ENCODE measurements around the gene HDAC7. TPM values are rescaled to one million over a fixed set of nuclear protein-coding genes. Genes with fewer than 3 reads are reported as not detected.

Gene HDAC7
- polyA plus RNA-seq, 6 donors from 2014 or later = 4.5 to 17.1 (median 7.0) TPM

GRCh38 chr12:47755655-47756562 lies 63.8 kb downstream of the HDAC7 start:
- H3K36me3 Mint-ChIP-seq = no peaks in the 10 kb centered on the region
- H3K9me3 Mint-ChIP-seq = no peaks in the 10 kb centered on the region
- H3K4me3 Mint-ChIP-seq = peak overlapping the region; percentile 0 to 83 (median 32)
- peak; percentile 47 to 52 for ATAC-seq (ENCODE audit: low read depth in 2 of 2)
- H3K27me3 Mint-ChIP-seq = no peaks in the 10 kb centered on the region
- peaks cover 46 to 66% (median 49%) of the 10 kb centered on the region in 3 donors for H3K4me1 Mint-ChIP-seq
- H3K27ac Mint-ChIP-seq = peak overlapping the region; percentile 19 to 91 (median 56)
- peak; percentile 43 for DNase-seq

GRCh38 chr12:47754881-47755280 lies 64.8 kb downstream of the HDAC7 start:
- Mint-ChIP-seq H3K27ac (peak overlapping the region in 3 of 6 donors; percentile 11 to 60 (median 19)), H3K27me3 (no peaks in the 10 kb centered on the region), H3K4me1 (peaks cover 44 to 67% (median 52%) of the 10 kb centered on the region in 3 donors), H3K36me3 (no peaks in the 10 kb centered on the region), H3K9me3 (no peaks in the 10 kb centered on the region), H3K4me3 (peak overlapping the region in 4 of 8 donors; percentile 5 to 50 (median 22))
- DNase-seq (no peak), ATAC-seq (ENCODE audit: low read depth in 2 of 2) (no peak)

GRCh38 chr12:47754126-47754525 lies 65.6 kb downstream of the HDAC7 start:
- Mint-ChIP-seq H3K27ac (peak overlapping the region in 1 of 6 donors; percentile 69), H3K9me3 (no peaks in the 10 kb centered on the region), H3K4me1 (peaks cover 48 to 64% (median 60%) of the 10 kb centered on the region in 3 donors)

GRCh38 chr12:47753021-47754001 lies 66.4 kb downstream of the HDAC7 start:
- ATAC-seq (ENCODE audit: low read depth in 2 of 2) (no peak), DNase-seq (no peak)
- Mint-ChIP-seq H3K27ac (peak overlapping the region in 3 of 6 donors; percentile 69 to 89 (median 86)), H3K27me3 (no peaks in the 10 kb centered on the region), H3K36me3 (no peaks in the 10 kb centered on the region), H3K4me3 (peak overlapping the region in 1 of 8 donors; percentile 47), H3K4me1 (peaks cover 53 to 66% (median 65%) of the 10 kb centered on the region in 3 donors), H3K9me3 (no peaks in the 10 kb centered on the region)

More at GRCh38 chr12:47754126-47754525, 65.6 kb downstream of the HDAC7 start:
- Mint-ChIP-seq H3K27me3 (no peaks in the 10 kb centered on the region), H3K4me3 (peak overlapping the region in 1 of 8 donors; percentile 43), H3K36me3 (no peaks in the 10 kb centered on the region)
- ATAC-seq (ENCODE audit: low read depth in 2 of 2) = no peak
- DNase-seq = no peak

GRCh38 chr12:47752552-47752951 lies 67.2 kb downstream of the HDAC7 start:
- no peak overlapping the region for H3K4me3 Mint-ChIP-seq
- no peak for DNase-seq
- H3K36me3 Mint-ChIP-seq = no peaks in the 10 kb centered on the region
- no peaks in the 10 kb centered on the region for H3K9me3 Mint-ChIP-seq
- no peaks in the 10 kb centered on the region for H3K27me3 Mint-ChIP-seq
- peak overlapping the region in 1 of 6 donors; percentile 13 for H3K27ac Mint-ChIP-seq
- no peak for ATAC-seq (ENCODE audit: low read depth in 2 of 2)
- H3K4me1 Mint-ChIP-seq = peaks cover 49 to 66% (median 63%) of the 10 kb centered on the region in 3 donors

GRCh38 chr12:47752121-47752520 lies 67.6 kb downstream of the HDAC7 start:
- Mint-ChIP-seq H3K4me1 (peaks cover 48 to 66% (median 63%) of the 10 kb centered on the region in 3 donors), H3K27me3 (no peaks in the 10 kb centered on the region), H3K4me3 (no peak overlapping the region), H3K27ac (no peak overlapping the region), H3K9me3 (no peaks in the 10 kb centered on the region), H3K36me3 (no peaks in the 10 kb centered on the region)
- ATAC-seq (ENCODE audit: low read depth in 2 of 2) = no peak
- DNase-seq = no peak

GRCh38 chr12:47751561-47751960 lies 68.1 kb downstream of the HDAC7 start:
- Mint-ChIP-seq H3K27me3 (no peaks in the 10 kb centered on the region), H3K27ac (no peak overlapping the region)
- ATAC-seq (ENCODE audit: low read depth in 2 of 2) = no peak

GRCh38 chr12:47750916-47751470 lies 68.7 kb downstream of the HDAC7 start:
- ATAC-seq (ENCODE audit: low read depth in 2 of 2) (no peak), DNase-seq (no peak)
- H3K27ac Mint-ChIP-seq = peak overlapping the region in 1 of 6 donors; percentile 14
- H3K27me3 Mint-ChIP-seq = no peaks in the 10 kb centered on the region
- H3K4me3 Mint-ChIP-seq = no peak overlapping the region
- peaks cover 50 to 68% (median 62%) of the 10 kb centered on the region in 3 donors for H3K4me1 Mint-ChIP-seq
- H3K9me3 Mint-ChIP-seq = no peaks in the 10 kb centered on the region
- no peaks in the 10 kb centered on the region for H3K36me3 Mint-ChIP-seq

More at GRCh38 chr12:47751561-47751960, 68.1 kb downstream of the HDAC7 start:
- Mint-ChIP-seq H3K4me1 (peaks cover 52 to 68% (median 63%) of the 10 kb centered on the region in 3 donors), H3K36me3 (no peaks in the 10 kb centered on the region), H3K4me3 (no peak overlapping the region), H3K9me3 (no peaks in the 10 kb centered on the region)
- no peak for DNase-seq

GRCh38 chr12:47750229-47750798 lies 69.4 kb downstream of the HDAC7 start:
- no peak for DNase-seq
- ATAC-seq (ENCODE audit: low read depth in 2 of 2) = no peak
- no peaks in the 10 kb centered on the region for H3K27me3 Mint-ChIP-seq
- H3K36me3 Mint-ChIP-seq = no peaks in the 10 kb centered on the region
- no peak overlapping the region for H3K4me3 Mint-ChIP-seq
- no peak overlapping the region for H3K27ac Mint-ChIP-seq
- H3K9me3 Mint-ChIP-seq = no peaks in the 10 kb centered on the region
- H3K4me1 Mint-ChIP-seq = peaks cover 50 to 68% (median 58%) of the 10 kb centered on the region in 3 donors

GRCh38 chr12:47748899-47749298 lies 70.8 kb downstream of the HDAC7 start:
- peaks cover 53 to 68% (median 53%) of the 10 kb centered on the region in 3 donors for H3K4me1 Mint-ChIP-seq
- DNase-seq (no peak), ATAC-seq (ENCODE audit: low read depth in 2 of 2) (no peak)
- peak overlapping the region in 1 of 8 donors; percentile 30 for H3K4me3 Mint-ChIP-seq
- no peaks in the 10 kb centered on the region for H3K9me3 Mint-ChIP-seq
- H3K27ac Mint-ChIP-seq = peak overlapping the region in 2 of 6 donors; percentile 24 to 72
- no peaks in the 10 kb centered on the region for H3K36me3 Mint-ChIP-seq
- no peaks in the 10 kb centered on the region for H3K27me3 Mint-ChIP-seq

- Mint-ChIP-seq H3K4me3 (no peak overlapping the region), H3K27me3 (no peaks in the 10 kb centered on the region), H3K27ac (peak overlapping the region in 1 of 6 donors; percentile 59), H3K9me3 (no peaks in the 10 kb centered on the region), H3K4me1 (peaks cover 49 to 68% (median 53%) of the 10 kb centered on the region in 3 donors), H3K36me3 (no peaks in the 10 kb centered on the region)
- DNase-seq (no peak), ATAC-seq (ENCODE audit: low read depth in 2 of 2) (no peak)
Observed at GRCh38 chr12:47748507-47748828, 71.2 kb downstream of the HDAC7 start.

- Mint-ChIP-seq H3K4me1 (peaks cover 43 to 68% (median 52%) of the 10 kb centered on the region in 3 donors), H3K27ac (peak overlapping the region in 2 of 6 donors; percentile 3 to 53), H3K27me3 (no peaks in the 10 kb centered on the region), H3K9me3 (no peaks in the 10 kb centered on the region), H3K36me3 (no peaks in the 10 kb centered on the region), H3K4me3 (no peak overlapping the region)
- no peak for ATAC-seq (ENCODE audit: low read depth in 2 of 2)
- no peak for DNase-seq
Observed at GRCh38 chr12:47747596-47748506, 71.9 kb downstream of the HDAC7 start.

Measured in naive B cell (primary cell).